HG02973 (cell line): ENCODE results near the gene NRIP3.

ENCODE experiments used
- ATAC-seq: cut with Tn5 transposase; IDR thresholded peaks from one replicate; pipeline ENCODE4 v1.9.1; 2021; ENCODE audit warnings: moderate library complexity; ENCODE audit not compliant: unreplicated experiment

NRIP3 gene

DNA sequence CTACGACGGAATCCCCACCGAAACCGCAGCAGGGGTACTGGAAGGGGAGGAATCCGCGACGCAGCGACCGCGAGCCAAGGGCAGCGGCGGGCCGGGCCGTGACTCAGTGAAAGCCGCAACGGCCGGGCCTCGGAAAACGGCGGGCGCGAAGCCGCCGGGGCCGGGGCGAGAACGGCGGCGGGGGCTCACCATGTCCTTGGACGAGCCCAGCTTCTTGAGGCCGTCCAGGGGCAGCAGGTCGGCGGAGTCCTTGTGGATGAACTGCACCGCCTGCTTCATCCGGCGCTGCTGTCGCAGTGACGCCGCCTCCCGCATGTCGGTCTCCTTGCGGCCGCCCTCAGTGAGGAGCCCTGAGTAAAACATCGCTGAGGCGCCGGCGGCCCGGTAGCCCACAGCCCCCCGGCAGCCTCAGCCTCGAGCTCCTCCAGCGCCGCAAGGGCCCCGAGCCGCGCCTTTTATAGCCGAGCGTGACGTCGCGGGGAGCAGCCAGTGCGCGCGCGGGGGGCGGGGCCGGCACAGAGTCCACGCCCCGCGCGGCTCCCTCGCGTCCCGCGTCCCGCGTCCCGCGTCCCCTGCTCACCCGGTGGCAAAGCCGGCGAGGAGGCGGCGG is at the start of gene NRIP3:
NRIP3 (minus strand) TSS at position 429 of the 610 bp plus-strand sequence; CDS start at position 363, 66 bp downstream.
- peak; percentile 47 for ATAC-seq

DNA sequence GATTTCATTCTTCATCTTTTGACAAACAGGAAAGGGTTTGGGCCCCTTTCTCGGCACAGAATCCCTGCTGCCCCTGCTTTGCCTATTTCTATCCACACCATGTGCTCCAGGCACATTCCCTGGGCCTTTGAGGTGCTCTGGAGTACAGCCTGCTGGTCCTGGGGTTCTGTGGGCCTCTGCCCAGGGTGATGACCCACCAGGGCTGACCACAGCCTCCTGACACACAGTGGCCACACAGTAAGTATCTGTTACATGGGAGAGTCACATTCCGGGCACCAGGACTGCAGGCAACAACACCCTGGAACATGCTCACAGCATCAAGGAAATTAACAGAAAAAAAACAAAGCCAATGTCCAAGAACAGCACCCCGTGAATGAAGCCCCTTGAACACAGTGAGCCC is 48.5 kb upstream of the NRIP3 start:
- ATAC-seq: no peak

DNA sequence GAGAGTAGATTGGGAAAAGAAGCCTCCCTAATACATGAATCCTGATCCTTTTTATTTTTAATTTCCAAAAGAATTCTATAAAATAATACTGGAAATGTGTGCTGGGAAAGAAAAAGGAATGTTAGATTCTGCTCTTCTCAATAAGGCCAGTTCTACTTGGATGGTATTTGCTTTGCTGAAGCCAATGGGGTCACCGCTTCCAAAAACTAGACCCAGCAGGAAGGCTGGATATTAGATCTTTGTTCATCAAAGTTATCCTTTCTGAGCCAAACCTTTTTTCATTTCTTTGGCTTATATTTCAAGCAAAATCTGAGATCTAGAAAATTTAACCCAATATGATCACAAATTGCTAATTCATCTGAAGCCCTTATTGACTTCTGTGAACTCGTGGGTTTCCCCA is 46.2 kb upstream of the NRIP3 start:
- no peak for ATAC-seq

DNA sequence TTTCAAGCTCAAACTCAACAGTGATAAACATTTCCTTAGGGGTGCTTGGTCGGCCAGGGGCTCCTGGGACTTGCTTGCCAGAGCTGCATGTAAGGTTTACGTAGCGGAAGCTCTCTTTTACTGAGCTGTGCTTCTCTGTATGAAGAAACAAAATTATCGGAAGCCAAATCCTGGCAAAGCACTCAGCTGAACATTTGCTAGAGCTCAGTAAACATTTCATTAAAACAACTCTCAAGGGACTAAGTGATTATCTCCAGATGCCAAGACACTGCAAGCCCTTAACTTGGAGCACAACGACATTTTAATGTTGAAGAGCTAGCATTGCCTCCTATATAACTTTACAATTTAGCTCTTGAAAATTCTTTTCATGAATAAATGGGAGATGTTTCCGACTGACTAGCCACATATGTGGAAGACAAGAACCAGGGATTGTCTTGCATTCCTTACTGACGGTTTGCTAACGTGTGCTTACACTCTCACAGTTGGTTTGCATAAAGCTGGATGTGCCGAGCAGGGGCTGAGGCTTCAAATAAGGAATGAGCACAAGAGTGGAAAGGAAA is 44.2 kb upstream of the NRIP3 start:
- ATAC-seq: no peak

DNA sequence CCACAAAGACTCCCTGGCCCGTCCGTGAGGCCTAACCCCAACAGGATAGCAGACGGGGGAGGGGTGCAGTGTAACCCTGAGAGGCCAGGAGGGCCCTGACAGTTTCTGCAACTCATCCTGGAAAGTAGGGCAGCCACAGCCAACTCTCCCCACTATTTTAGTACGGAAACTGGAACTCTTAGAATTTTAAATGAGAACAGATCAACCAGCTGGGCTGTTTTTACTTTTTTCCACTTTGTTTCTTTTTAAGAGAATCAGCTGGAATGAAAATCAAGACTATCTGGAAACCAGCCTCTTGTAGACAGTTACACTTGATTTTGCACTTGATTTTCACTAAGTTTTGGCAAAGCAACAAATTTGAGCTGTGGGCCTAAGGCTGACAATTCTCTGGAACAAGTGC is 42.7 kb upstream of the NRIP3 start:
- ATAC-seq: no peak

DNA sequence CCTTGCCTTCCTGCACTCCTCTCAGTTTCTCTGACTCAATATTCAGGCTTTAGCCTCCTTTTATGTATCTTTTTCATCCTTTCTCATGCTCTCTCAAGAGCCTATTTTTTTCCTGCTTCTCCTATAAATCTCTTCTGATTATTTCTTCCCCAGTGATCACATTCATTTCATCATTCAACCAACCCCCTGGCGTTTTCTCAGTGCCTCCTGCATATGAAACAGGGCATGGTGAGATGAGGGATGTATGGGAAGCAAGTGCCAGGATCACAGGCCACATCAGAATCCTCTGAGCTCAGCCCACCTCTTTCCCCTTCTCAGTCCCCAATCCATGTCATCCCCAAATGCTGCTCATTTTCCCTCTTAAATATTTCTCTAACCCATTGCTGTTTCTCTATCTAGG is 38.7 kb upstream of the NRIP3 start:
- no peak for ATAC-seq

DNA sequence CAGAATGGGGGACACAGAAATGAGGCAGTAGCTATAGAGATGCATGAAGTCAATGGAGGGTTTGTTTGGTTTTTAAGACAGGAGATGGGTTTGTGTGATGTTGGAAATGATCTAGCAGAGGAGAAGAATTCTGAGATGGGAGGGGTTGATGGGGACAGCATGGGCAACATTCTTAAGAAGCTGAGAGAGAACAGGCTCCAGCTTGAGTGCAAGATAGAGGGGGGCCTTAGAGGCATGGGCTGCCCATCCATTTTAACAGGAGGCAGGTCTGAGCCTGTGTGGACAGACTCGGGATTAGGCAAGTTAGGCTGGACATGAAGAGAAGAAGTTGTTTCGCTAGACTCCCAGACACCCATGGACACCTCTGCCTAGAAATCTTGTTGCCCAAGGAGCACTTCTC is 37.9 kb upstream of the NRIP3 start:
- no peak for ATAC-seq

DNA sequence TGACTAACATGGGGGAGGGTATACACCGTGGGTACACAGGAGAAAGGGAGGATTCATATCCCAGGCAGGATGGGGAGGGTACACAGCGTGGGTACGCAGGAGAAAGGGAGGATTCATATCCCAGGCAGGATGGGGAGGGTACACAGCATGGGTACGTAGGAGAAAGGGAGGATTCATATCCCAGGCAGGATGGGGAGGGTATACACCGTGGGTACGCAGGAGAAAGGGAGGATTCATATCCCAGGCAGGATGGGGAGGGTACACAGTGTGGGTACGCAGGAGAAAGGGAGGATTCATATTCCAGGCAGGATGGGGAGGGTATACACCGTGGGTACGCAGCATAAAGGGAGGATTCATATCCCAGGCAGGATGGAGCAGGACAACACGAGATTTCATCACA is 36.6 kb upstream of the NRIP3 start:
- no peak for ATAC-seq

DNA sequence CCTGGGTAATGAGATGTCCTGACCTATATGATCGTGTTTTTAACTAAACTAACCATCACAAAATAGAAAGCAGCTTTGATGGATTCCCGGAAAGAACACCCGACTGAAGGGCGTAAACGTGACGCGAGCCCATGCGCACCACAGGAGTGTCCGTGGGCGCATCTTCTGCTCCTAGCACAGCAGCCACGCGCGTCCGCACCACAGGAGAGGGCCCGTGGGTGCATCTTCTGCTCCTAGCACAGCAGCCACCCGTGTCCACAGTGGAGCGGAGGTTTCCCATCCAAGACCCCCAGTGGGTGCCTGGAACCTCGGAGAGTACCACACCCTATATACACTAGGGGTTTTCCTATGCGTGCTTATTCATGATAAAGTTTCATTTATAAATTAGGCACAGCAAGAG is 36.1 kb upstream of the NRIP3 start:
- no peak for ATAC-seq

DNA sequence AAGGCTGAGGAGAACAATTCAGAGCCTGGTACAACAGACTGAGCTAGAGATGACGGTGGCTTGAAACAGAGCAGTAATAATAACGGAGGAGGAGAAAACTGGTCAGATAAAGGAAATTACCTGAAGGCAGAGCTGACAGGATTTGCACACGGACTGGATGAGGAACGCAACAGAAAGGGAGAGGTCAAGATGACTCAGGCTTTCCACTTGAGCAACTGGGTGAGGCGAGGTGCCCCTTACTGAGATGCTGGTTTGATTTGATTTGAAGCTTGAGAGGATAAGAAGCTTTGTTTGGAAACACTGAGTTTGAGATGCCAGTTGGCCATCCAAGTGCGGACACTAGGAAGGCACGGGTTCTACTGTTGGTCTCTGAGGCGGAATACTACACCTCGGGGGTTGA is 35.4 kb upstream of the NRIP3 start:
- no peak for ATAC-seq

DNA sequence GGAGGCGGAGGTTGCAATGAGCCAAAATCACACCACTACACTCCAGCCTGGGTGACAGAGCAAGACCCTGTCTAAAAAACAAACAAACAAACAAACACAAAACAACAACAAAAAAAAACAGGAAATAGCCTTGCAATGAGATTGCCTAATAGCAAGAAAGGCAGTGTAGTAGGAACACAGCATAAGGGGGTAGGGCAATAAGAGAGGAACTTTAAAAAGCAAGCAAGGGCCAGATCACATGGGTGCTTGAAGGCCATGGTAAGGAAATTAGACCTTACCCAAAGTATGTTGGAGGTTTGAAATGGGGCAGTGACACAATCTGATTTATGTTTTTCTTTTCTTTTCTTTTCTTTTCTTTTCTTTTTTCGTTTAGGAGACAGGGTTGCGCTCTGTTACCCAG is 34.7 kb upstream of the NRIP3 start:
- no peak for ATAC-seq

DNA sequence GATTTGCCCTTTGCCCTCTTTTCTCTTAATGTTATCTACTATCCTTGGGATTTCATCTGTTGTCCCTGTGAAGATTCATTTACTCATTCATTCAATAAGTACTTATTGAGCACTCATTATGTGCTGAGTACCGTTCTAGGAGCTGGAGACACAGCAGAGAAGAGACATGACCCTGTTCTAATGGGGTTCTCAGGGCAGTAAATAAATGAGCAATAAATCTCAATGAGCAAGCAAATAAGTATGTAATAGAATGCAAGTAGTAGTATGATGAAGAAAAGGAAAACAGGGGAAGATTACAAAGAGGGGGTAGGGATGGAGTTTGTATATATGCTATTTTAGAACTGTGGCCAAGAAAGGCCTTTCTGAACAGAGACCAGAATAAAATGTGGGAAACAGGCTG is 34.2 kb upstream of the NRIP3 start:
- no peak for ATAC-seq

DNA sequence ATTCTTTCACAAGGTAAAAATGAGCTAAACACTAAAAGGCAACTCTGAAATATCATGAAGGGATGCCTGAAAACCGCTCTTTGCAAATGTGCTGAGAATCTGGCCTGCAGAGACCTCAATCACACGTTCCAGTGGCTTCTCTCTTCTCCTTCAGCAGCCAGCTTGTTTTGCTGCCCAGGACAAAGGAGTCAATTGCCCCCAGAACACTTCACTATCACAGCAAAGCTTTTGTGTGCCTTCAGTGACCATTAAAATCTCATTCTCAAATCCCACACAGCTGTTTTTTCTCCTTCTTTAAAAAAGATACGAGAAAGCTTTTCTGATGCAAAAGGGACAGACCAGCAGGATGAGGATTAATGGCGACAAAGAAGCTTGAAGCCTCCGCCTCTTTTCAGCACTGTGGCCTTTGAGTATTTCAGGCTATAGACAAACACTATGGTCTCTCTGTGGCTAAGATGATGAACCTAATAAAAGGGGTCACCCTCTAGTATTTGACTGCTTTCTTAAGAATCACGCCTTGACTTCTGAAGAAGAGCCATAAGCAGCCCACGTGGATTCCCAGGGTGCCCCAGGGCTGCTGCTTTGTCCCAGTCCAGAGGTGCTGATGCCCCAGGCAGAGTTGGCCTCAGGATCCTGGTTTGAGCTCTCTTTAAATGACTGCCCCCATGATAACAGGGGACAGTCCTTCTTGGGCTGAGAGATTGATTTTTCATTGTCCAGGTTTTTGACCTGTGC is 33.4 kb upstream of the NRIP3 start:
- no peak for ATAC-seq

DNA sequence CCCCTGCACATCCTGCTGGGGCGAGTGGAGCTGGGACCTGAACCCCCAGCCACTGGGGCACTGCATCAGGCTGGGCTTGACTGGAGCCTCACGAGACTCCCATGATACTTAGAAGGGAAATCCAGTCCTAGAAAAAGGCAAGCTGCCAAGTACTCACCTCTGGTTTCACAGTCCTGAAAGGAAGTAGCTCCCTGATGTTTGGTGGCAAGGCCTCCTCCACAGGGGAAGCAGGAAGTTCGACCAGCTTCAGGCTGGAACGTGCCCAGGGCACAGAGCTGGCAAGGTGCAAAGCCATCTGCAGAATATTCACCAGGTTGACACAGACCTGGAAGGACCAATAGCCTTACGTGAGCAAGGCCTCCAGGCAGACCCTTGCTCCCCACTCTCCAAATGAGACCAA is 26.8 kb upstream of the NRIP3 start:
- no peak for ATAC-seq

DNA sequence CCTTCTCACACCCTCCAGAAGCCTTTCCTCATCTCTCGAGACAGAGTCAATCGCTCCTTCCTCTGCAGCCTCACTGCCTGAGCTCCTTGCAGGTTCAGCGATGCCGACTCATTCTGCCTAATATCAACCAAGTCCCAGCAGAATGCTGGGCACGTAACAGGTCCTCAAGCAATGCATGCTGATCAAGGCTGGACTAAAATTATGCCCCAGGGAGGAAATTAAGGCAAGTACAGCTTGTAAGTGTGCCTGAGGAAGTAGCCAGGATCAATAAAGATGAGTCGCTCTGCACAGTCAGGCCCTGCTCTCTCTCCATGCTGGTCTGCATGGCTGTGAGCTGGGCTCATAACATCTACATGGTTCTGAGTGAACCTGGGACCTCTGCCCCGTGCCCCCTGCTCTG is 25.6 kb upstream of the NRIP3 start:
- ATAC-seq: no peak

DNA sequence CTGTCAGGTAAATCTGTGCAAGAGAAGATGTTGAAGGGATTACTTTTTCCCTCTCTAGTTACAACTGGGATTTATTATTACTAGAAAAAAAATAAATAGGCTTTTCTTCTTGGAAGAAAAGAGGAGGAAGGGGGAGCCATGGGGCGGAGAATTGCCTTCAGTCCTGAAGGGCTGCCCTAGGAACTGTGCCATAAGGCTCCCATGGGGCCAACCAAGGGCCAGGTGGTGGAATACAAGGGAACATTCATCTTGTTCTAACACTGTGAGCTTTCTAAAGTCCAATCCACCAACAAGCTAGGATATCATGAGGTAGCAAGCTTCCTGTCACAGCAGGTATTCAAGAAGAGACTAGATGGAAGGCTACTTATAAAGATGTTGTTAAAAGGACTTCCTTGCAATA is 24.8 kb upstream of the NRIP3 start:
- ATAC-seq: no peak

DNA sequence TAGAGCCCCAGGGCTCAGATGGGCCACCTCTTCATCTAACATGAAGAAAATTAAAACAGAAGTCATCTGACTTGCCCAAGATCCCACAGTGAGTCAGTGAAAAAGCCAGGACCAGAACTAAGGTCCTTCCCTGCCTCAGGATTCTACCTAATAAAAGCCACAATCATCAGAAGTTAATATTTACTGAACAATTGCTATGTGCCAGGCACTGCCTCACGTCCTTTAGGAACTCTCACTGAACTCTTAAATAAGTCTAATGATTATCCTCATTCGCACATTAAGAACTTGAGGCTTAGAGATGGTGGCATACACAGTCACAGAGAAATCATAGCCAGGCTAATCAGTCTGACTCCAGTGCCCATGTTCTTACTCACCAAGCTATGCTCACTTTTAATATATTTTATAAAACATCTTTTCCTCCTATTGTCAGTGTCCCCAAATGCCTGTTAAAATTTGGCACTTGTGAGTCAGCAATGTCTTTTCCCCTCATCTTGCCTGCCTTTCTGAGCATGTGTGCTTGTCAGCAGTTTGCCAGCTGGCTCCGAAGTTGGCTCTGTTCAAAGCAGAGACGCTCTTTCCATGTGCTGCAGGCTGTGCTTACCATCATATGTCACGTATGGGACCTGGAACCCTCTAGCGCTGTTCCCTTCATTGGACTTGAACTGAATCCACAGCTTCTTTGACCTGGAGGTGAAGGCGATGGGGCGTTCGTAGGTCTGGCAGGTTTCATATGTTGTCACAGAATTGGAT is 21.5 kb upstream of the NRIP3 start:
- ATAC-seq: no peak

DNA sequence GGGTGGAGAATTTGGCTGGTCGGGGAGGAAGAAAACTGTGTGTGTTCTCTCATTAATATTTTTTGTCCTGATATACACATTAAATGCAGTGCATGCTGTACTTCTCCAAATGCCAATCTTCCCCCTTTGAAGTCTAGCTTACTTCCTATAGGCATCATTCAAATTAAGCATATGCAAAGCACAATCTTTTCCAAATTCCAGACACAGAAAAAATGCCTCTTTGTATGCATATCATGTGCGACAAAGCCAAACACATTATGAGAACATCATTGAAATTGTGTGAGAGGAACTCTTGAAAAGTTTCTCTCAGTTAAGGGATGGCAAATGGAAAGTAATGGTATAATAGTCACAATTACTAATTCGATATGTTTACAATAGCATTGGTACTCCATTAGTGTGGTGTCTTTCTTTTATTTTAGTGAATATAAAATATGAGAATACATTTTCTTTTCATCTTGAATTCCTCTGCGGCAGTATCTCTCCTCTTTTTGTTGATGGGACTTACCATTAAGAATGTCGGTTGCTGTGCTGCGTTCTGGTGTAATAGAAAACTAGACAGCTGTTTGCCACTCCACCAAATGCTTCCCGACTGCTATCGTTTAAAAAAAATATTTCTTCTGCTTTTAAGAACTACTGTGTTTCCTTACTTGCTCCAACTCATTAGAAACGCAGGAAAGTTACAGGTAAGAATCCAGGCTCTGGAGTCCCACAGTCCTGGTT is 19.3 kb upstream of the NRIP3 start:
- no peak for ATAC-seq

DNA sequence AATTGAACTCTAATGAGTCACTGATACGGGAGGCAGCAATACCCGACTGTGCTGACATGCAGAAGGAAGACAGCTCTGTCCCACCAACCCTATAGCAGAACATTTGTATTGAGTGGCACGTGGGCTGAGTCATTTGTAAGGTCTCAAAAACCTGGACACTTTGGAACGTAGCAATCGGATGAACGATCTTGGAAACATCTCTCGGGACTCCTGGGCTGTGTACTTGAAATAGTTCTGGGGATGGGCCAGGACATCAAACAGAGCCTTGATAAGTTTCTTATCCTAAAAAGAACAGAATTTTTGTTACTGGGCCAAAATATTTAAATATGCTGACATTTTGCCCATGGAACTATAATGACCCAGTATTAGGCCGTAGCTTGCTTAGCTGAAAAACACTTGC is 17.1 kb upstream of the NRIP3 start:
- ATAC-seq: no peak

DNA sequence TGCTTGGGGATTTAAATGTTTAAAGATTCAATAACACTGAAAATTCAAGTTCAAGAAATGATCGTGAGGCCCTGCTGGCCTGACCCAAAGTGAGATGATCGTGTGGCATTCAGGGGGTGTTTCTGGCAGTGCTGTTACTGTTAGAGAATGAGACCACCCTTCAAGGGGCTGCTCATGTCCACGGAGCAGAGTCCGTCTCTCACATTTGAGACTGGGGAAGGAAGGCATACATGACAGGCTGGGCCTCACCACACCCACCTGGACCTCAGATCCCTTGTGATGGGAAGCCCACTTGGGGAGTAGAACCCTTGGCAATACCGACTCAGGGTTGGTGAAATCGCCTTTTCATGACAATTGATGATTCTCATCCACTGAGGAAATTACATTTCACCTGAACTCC is 16.1 kb upstream of the NRIP3 start:
- no peak for ATAC-seq

DNA sequence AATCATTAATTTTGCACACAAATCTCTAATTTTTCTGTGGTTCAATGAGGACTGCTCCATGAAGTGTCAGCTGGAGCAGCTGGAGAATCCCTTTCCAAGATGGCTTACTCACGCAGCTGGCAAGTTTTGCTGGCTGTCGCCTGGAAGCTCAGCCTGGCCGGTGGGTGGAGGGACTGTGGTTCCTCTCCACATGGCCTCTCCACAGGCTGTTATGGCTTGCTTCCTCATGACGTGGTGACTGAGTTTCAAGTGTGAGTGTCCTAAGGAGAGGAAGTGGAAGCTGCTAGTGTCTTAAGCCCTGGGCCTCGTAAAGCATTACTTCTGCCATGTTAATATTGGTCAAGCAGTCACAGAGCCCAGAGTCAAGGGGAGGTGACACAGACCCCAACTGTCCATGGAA is 14.0 kb upstream of the NRIP3 start:
- no peak for ATAC-seq
